Measurements from ENCODE around the gene PEPD. TPM values are rescaled to one million over a fixed set of nuclear protein-coding genes. Genes with fewer than 3 reads are reported as not detected.

Gene PEPD
- total RNA-seq, 3 donors from 2014 or later = 54.2 to 57.2 (median 55.1) TPM

GRCh38 chr19:33502521-33502920 is 19.1 kb downstream of the PEPD start:
- Mint-ChIP-seq H3K4me1 (ENCODE audit: low read depth) (no peaks in the 10 kb centered on the region), H3K36me3 (ENCODE audit: insufficient read depth) (peaks cover 2% of the 10 kb centered on the region), H3K27me3 (ENCODE audit: low read depth) (no peaks in the 10 kb centered on the region), H3K9me3 (no peaks in the 10 kb centered on the region), H3K4me3 (no peak overlapping the region)
- DNase-seq (no peak), ATAC-seq (no peak)

- Mint-ChIP-seq H3K36me3 (ENCODE audit: insufficient read depth) (peaks cover 2% of the 10 kb centered on the region), H3K4me3 (no peak overlapping the region), H3K27me3 (ENCODE audit: low read depth) (no peaks in the 10 kb centered on the region), H3K9me3 (no peaks in the 10 kb centered on the region), H3K4me1 (ENCODE audit: low read depth) (no peaks in the 10 kb centered on the region)
- ATAC-seq = no peak
- DNase-seq = no peak
These were observed 19.8 kb downstream of the PEPD start for GRCh38 chr19:33501693-33502356.

- Mint-ChIP-seq H3K4me3 (no peak overlapping the region), H3K36me3 (ENCODE audit: insufficient read depth) (peaks cover 5% of the 10 kb centered on the region), H3K27me3 (ENCODE audit: low read depth) (no peaks in the 10 kb centered on the region), H3K4me1 (ENCODE audit: low read depth) (no peaks in the 10 kb centered on the region), H3K9me3 (no peaks in the 10 kb centered on the region)
- DNase-seq = no peak
- ATAC-seq = no peak
These were observed 20.6 kb downstream of the PEPD start for GRCh38 chr19:33500991-33501390.

GRCh38 chr19:33500586-33500985 is 21.0 kb downstream of the PEPD start:
- DNase-seq = no peak
- no peak for ATAC-seq
- Mint-ChIP-seq H3K4me3 (no peak overlapping the region), H3K9me3 (no peaks in the 10 kb centered on the region), H3K36me3 (ENCODE audit: insufficient read depth) (peaks cover 5% of the 10 kb centered on the region), H3K27me3 (ENCODE audit: low read depth) (no peaks in the 10 kb centered on the region), H3K4me1 (ENCODE audit: low read depth) (no peaks in the 10 kb centered on the region)

GRCh38 chr19:33499671-33500506 is 21.7 kb downstream of the PEPD start:
- ATAC-seq = no peak
- H3K27me3 Mint-ChIP-seq (ENCODE audit: low read depth) = no peaks in the 10 kb centered on the region
- no peak for DNase-seq
- H3K9me3 Mint-ChIP-seq = no peaks in the 10 kb centered on the region
- no peaks in the 10 kb centered on the region for H3K4me1 Mint-ChIP-seq (ENCODE audit: low read depth)
- H3K4me3 Mint-ChIP-seq = no peak overlapping the region
- H3K36me3 Mint-ChIP-seq (ENCODE audit: insufficient read depth) = peaks cover 5% of the 10 kb centered on the region

- no peak for ATAC-seq
- DNase-seq = no peak
- no peaks in the 10 kb centered on the region for H3K27me3 Mint-ChIP-seq (ENCODE audit: low read depth)
- peaks cover 9% of the 10 kb centered on the region for H3K36me3 Mint-ChIP-seq (ENCODE audit: insufficient read depth)
- H3K4me3 Mint-ChIP-seq = no peak overlapping the region
- no peaks in the 10 kb centered on the region for H3K4me1 Mint-ChIP-seq (ENCODE audit: low read depth)
- no peaks in the 10 kb centered on the region for H3K9me3 Mint-ChIP-seq
These were observed 22.3 kb downstream of the PEPD start for GRCh38 chr19:33499248-33499647.

- Mint-ChIP-seq H3K36me3 (ENCODE audit: insufficient read depth) (peaks cover 9% of the 10 kb centered on the region), H3K4me1 (ENCODE audit: low read depth) (no peaks in the 10 kb centered on the region), H3K9me3 (no peaks in the 10 kb centered on the region), H3K4me3 (no peak overlapping the region), H3K27me3 (ENCODE audit: low read depth) (no peaks in the 10 kb centered on the region)
- no peak for DNase-seq
- ATAC-seq = no peak
These were observed 23.1 kb downstream of the PEPD start for GRCh38 chr19:33498391-33499000.

GRCh38 chr19:33497778-33498175 is 23.8 kb downstream of the PEPD start:
- no peak overlapping the region for H3K4me3 Mint-ChIP-seq
- H3K27me3 Mint-ChIP-seq (ENCODE audit: low read depth) = no peaks in the 10 kb centered on the region
- ATAC-seq (no peak), DNase-seq (no peak)
- peaks cover 12% of the 10 kb centered on the region for H3K36me3 Mint-ChIP-seq (ENCODE audit: insufficient read depth)
- no peaks in the 10 kb centered on the region for H3K9me3 Mint-ChIP-seq
- H3K4me1 Mint-ChIP-seq (ENCODE audit: low read depth) = no peaks in the 10 kb centered on the region

GRCh38 chr19:33497131-33497777 is 24.3 kb downstream of the PEPD start:
- DNase-seq = no peak
- H3K27me3 Mint-ChIP-seq (ENCODE audit: low read depth) = no peaks in the 10 kb centered on the region
- H3K4me3 Mint-ChIP-seq = no peak overlapping the region
- ATAC-seq = no peak
- H3K36me3 Mint-ChIP-seq (ENCODE audit: insufficient read depth) = peaks cover 12% of the 10 kb centered on the region
- no peaks in the 10 kb centered on the region for H3K4me1 Mint-ChIP-seq (ENCODE audit: low read depth)
- no peaks in the 10 kb centered on the region for H3K9me3 Mint-ChIP-seq

- Mint-ChIP-seq H3K4me3 (no peak overlapping the region), H3K27me3 (ENCODE audit: low read depth) (no peaks in the 10 kb centered on the region), H3K36me3 (ENCODE audit: insufficient read depth) (peaks cover 12% of the 10 kb centered on the region), H3K4me1 (ENCODE audit: low read depth) (no peaks in the 10 kb centered on the region), H3K9me3 (no peaks in the 10 kb centered on the region)
- DNase-seq (no peak), ATAC-seq (no peak)
These were observed 25.3 kb downstream of the PEPD start for GRCh38 chr19:33496038-33496895.

GRCh38 chr19:33493401-33494275 is 28.0 kb downstream of the PEPD start:
- DNase-seq = no peak
- peaks cover 11% of the 10 kb centered on the region for H3K36me3 Mint-ChIP-seq (ENCODE audit: insufficient read depth)
- no peaks in the 10 kb centered on the region for H3K4me1 Mint-ChIP-seq (ENCODE audit: low read depth)
- no peak overlapping the region for H3K4me3 Mint-ChIP-seq
- H3K9me3 Mint-ChIP-seq = no peaks in the 10 kb centered on the region
- ATAC-seq = no peak
- H3K27me3 Mint-ChIP-seq (ENCODE audit: low read depth) = no peaks in the 10 kb centered on the region

- Mint-ChIP-seq H3K4me3 (no peak overlapping the region), H3K9me3 (no peaks in the 10 kb centered on the region), H3K4me1 (ENCODE audit: low read depth) (no peaks in the 10 kb centered on the region), H3K27me3 (ENCODE audit: low read depth) (no peaks in the 10 kb centered on the region), H3K36me3 (ENCODE audit: insufficient read depth) (peaks cover 12% of the 10 kb centered on the region)
- no peak for ATAC-seq
- no peak for DNase-seq
These were observed 28.6 kb downstream of the PEPD start for GRCh38 chr19:33492951-33493350.

- no peak for ATAC-seq
- Mint-ChIP-seq H3K27me3 (ENCODE audit: low read depth) (no peaks in the 10 kb centered on the region), H3K36me3 (ENCODE audit: insufficient read depth) (peaks cover 14% of the 10 kb centered on the region), H3K4me3 (no peak overlapping the region), H3K9me3 (no peaks in the 10 kb centered on the region), H3K4me1 (ENCODE audit: low read depth) (no peaks in the 10 kb centered on the region)
- no peak for DNase-seq
These were observed 29.5 kb downstream of the PEPD start for GRCh38 chr19:33492090-33492489.
